ENCODE measurements around the gene LYSMD2. TPM values are rescaled to one million over a fixed set of nuclear protein-coding genes. Genes with fewer than 3 reads are reported as not detected.
A peak's percentile ranks its signal among the peaks of the same experiment; 100 is the strongest.

LYSMD2 gene
- total RNA-seq, 2 experiments from 2014 or later: 17.4 TPM

GRCh38 chr15:51756482-51756881, 19.0 kb upstream of the LYSMD2 start:
- no peaks in the 10 kb centered on the region for H3K9me3 Mint-ChIP-seq
- CTCF ChIA-PET: interaction anchor here (2.1 to 5.5 kb wide), 2 partner anchors 19 to 20 kb away, joined by 7 to 26 read pairs; partner anchors contain the start of gene LYSMD2
- Histone ChIP-seq H3K4me3 (ENCODE audit: low read length) (no peak overlapping the region), H3K4me1 (ENCODE audit: insufficient read depth, low read length) (peaks cover 8% of the 10 kb centered on the region), H3K36me3 (ENCODE audit: insufficient read depth, low read length) (no peaks in the 10 kb centered on the region), H3K27ac (ENCODE audit: low read depth in 1 of 2, low read length in 2 of 2) (no peak overlapping the region), H3K9me3 (ENCODE audit: control insufficient read depth in 1 of 2, insufficient read depth in 1 of 2, low read length in 2 of 2) (no peaks in the 10 kb centered on the region), H3K27me3 (ENCODE audit: control insufficient read depth in 1 of 2, insufficient read depth in 2 of 2, low read length in 2 of 2) (no peaks in the 10 kb centered on the region)
- TF ChIP-seq, protein P1, sequence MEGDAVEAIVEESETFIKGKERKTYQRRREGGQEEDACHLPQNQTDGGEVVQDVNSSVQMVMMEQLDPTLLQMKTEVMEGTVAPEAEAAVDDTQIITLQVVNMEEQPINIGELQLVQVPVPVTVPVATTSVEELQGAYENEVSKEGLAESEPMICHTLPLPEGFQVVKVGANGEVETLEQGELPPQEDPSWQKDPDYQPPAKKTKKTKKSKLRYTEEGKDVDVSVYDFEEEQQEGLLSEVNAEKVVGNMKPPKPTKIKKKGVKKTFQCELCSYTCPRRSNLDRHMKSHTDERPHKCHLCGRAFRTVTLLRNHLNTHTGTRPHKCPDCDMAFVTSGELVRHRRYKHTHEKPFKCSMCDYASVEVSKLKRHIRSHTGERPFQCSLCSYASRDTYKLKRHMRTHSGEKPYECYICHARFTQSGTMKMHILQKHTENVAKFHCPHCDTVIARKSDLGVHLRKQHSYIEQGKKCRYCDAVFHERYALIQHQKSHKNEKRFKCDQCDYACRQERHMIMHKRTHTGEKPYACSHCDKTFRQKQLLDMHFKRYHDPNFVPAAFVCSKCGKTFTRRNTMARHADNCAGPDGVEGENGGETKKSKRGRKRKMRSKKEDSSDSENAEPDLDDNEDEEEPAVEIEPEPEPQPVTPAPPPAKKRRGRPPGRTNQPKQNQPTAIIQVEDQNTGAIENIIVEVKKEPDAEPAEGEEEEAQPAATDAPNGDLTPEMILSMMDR (IDR thresholded peaks at IDR 0.05): no peak
- intact Hi-C loops (cut with DNase I, micrococcal nuclease): no loop called here
- no peak overlapping the region for H3K27ac Mint-ChIP-seq
- POLR2A ChIA-PET: interaction anchor here (1.9 kb wide), 1 partner anchor 19 kb away, joined by 10 read pairs; the partner anchor contains the start of gene LYSMD2
- DNase-seq: peak in 1 of 14 experiments; percentile 24
- no peak for ATAC-seq (ENCODE audit: poor library complexity)
- H3K4me3 Mint-ChIP-seq: no peak overlapping the region
- H3K4me1 Mint-ChIP-seq (ENCODE audit: low read depth): peaks cover 39% of the 10 kb centered on the region
- H3K36me3 Mint-ChIP-seq (ENCODE audit: low read depth): no peaks in the 10 kb centered on the region
- H3K27me3 Mint-ChIP-seq: no peaks in the 10 kb centered on the region

- Mint-ChIP-seq H3K36me3 (ENCODE audit: low read depth) (no peaks in the 10 kb centered on the region), H3K9me3 (no peaks in the 10 kb centered on the region), H3K4me1 (ENCODE audit: low read depth) (peaks cover 44% of the 10 kb centered on the region), H3K4me3 (no peak overlapping the region), H3K27ac (no peak overlapping the region), H3K27me3 (no peaks in the 10 kb centered on the region)
- intact Hi-C loops (cut with DNase I, micrococcal nuclease): no loop called here
- H3K27ac ChIP-seq (ENCODE audit: low read depth in 1 of 2, low read length in 2 of 2): no peak overlapping the region
- POLR2A ChIA-PET: interaction anchor here (6.4 kb wide), 1 partner anchor 18 kb away, joined by 45 read pairs; the partner anchor contains the start of gene LYSMD2
- H3K4me1 ChIP-seq (ENCODE audit: insufficient read depth, low read length): peaks cover 13% of the 10 kb centered on the region
- DNase-seq (no peak), ATAC-seq (ENCODE audit: poor library complexity) (no peak)
- H3K9me3 ChIP-seq (ENCODE audit: control insufficient read depth in 1 of 2, insufficient read depth in 1 of 2, low read length in 2 of 2): no peaks in the 10 kb centered on the region
- no peaks in the 10 kb centered on the region for H3K27me3 ChIP-seq (ENCODE audit: control insufficient read depth in 1 of 2, insufficient read depth in 2 of 2, low read length in 2 of 2)
- no peak overlapping the region for H3K4me3 ChIP-seq (ENCODE audit: low read length)
- no peaks in the 10 kb centered on the region for H3K36me3 ChIP-seq (ENCODE audit: insufficient read depth, low read length)
- CTCF ChIA-PET: interaction anchor here (2.1 to 5.5 kb wide), 2 partner anchors 19 to 21 kb away, joined by 7 to 26 read pairs; partner anchors contain the start of gene LYSMD2
- TF ChIP-seq, protein P1 (IDR thresholded peaks at IDR 0.05): no peak
These were observed 18.3 kb upstream of the LYSMD2 start for GRCh38 chr15:51755790-51756189.

- DNase-seq (no peak), ATAC-seq (ENCODE audit: poor library complexity) (no peak)
- Histone ChIP-seq H3K9me3 (ENCODE audit: control insufficient read depth in 1 of 2, insufficient read depth in 1 of 2, low read length in 2 of 2) (no peaks in the 10 kb centered on the region), H3K36me3 (ENCODE audit: insufficient read depth, low read length) (no peaks in the 10 kb centered on the region), H3K27ac (ENCODE audit: low read depth in 1 of 2, low read length in 2 of 2) (no peak overlapping the region), H3K4me1 (ENCODE audit: insufficient read depth, low read length) (peaks cover 15% of the 10 kb centered on the region), H3K4me3 (ENCODE audit: low read length) (no peak overlapping the region), H3K27me3 (ENCODE audit: control insufficient read depth in 1 of 2, insufficient read depth in 2 of 2, low read length in 2 of 2) (no peaks in the 10 kb centered on the region)
- POLR2A ChIA-PET: interaction anchor here (6.4 kb wide), 1 partner anchor 17 kb away, joined by 45 read pairs; the partner anchor contains the start of gene LYSMD2
- Mint-ChIP-seq H3K4me1 (ENCODE audit: low read depth) (peaks cover 51% of the 10 kb centered on the region), H3K4me3 (peak overlapping the region; percentile 62), H3K27ac (no peak overlapping the region), H3K9me3 (no peaks in the 10 kb centered on the region), H3K36me3 (ENCODE audit: low read depth) (no peaks in the 10 kb centered on the region), H3K27me3 (no peaks in the 10 kb centered on the region)
- intact Hi-C loops (cut with DNase I, micrococcal nuclease): no loop called here
- CTCF ChIA-PET: interaction anchor here (5.5 kb wide), 1 partner anchor 22 kb away, joined by 26 read pairs; no protein-coding TSS in a partner anchor
- TF ChIP-seq, protein P1 (IDR thresholded peaks at IDR 0.05): no peak
These were observed 16.8 kb upstream of the LYSMD2 start for GRCh38 chr15:51754267-51754666.

Measured in CD4-positive, alpha-beta T cell (primary cell).